Measurements from ENCODE around the gene CHRM4.

CHRM4 gene

GRCh38 chr11:46388619-46389449 is 2.7 kb downstream of the CHRM4 start:
- DNase-seq (ENCODE audit: low read depth, low spot score) = no peak
- in situ Hi-C loops (cut with HindIII; ENCODE audit: low sequenced_read_pairs) = no loop called here
- H3K4me3 ChIP-seq (ENCODE audit: low read depth, low read length) = no peak overlapping the region
- no peak for TF ChIP-seq CTCF (IDR thresholded peaks at IDR 0.05; ENCODE audit: low read depth, low read length)

GRCh38 chr11:46387919-46388618 is 3.5 kb downstream of the CHRM4 start:
- no peak overlapping the region for H3K4me3 ChIP-seq (ENCODE audit: low read depth, low read length)
- in situ Hi-C loops (cut with HindIII; ENCODE audit: low sequenced_read_pairs) = no loop called here
- TF ChIP-seq CTCF (IDR thresholded peaks at IDR 0.05; ENCODE audit: low read depth, low read length) = no peak
- DNase-seq (ENCODE audit: low read depth, low spot score) = no peak

GRCh38 chr11:46387456-46387855 is 4.1 kb downstream of the CHRM4 start:
- in situ Hi-C loops (cut with HindIII; ENCODE audit: low sequenced_read_pairs) = no loop called here

GRCh38 chr11:46386674-46387073 is 4.9 kb downstream of the CHRM4 start:
- no peak for TF ChIP-seq CTCF (IDR thresholded peaks at IDR 0.05; ENCODE audit: low read depth, low read length)
- in situ Hi-C loops (cut with HindIII; ENCODE audit: low sequenced_read_pairs) = no loop called here
- no peak overlapping the region for H3K4me3 ChIP-seq (ENCODE audit: low read depth, low read length)
- no peak for DNase-seq (ENCODE audit: low read depth, low spot score)

More at GRCh38 chr11:46387456-46387855, 4.1 kb downstream of the CHRM4 start:
- TF ChIP-seq CTCF (IDR thresholded peaks at IDR 0.05; ENCODE audit: low read depth, low read length) = no peak
- DNase-seq (ENCODE audit: low read depth, low spot score) = no peak
- no peak overlapping the region for H3K4me3 ChIP-seq (ENCODE audit: low read depth, low read length)

GRCh38 chr11:46386005-46386578 is 5.5 kb downstream of the CHRM4 start:
- DNase-seq (ENCODE audit: low read depth, low spot score) = no peak
- H3K4me3 ChIP-seq (ENCODE audit: low read depth, low read length) = no peak overlapping the region
- in situ Hi-C loops (cut with HindIII; ENCODE audit: low sequenced_read_pairs) = no loop called here
- TF ChIP-seq CTCF (IDR thresholded peaks at IDR 0.05; ENCODE audit: low read depth, low read length) = no peak

GRCh38 chr11:46385169-46386004 is 6.2 kb downstream of the CHRM4 start:
- no peak for TF ChIP-seq CTCF (IDR thresholded peaks at IDR 0.05; ENCODE audit: low read depth, low read length)
- no peak overlapping the region for H3K4me3 ChIP-seq (ENCODE audit: low read depth, low read length)
- in situ Hi-C loops (cut with HindIII; ENCODE audit: low sequenced_read_pairs) = no loop called here
- DNase-seq (ENCODE audit: low read depth, low spot score) = no peak

Data from astrocyte of the spinal cord (primary cell).